Lower lobe of right lung (tissue), 2 donors: Measurements from ENCODE around the gene CCDC18. TPM values are rescaled to one million over a fixed set of nuclear protein-coding genes. Genes with fewer than 3 reads are reported as not detected.

Experiments
- ATAC-seq, 2 donors: fragments of 200-7000 bp; cut with Tn5 transposase; one replicate each; pipeline ENCODE4 v1.9.1; 2020 to 2022; ENCODE audit warnings: mild to moderate bottlenecking in 2 of 2, moderate library complexity in 2 of 2
- DNase-seq: peaks from one replicate; pipeline ENCODE4 v3.0.0-alpha.2; 2020
- H3K27ac ChIP-seq: fragments of 200-600 bp; one replicate; pipeline ENCODE4 v1.8.0; 2022
- H3K27me3 ChIP-seq: fragments of 200-600 bp; one replicate; pipeline ENCODE4 v1.8.0; 2022; ENCODE audit warnings: low read depth
- H3K36me3 ChIP-seq: fragments of 200-600 bp; one replicate; pipeline ENCODE4 v1.8.0; 2022; ENCODE audit warnings: mild to moderate bottlenecking
- H3K4me1 ChIP-seq: fragments of 200-600 bp; one replicate; pipeline ENCODE4 v1.8.0; 2022
- H3K4me3 ChIP-seq: fragments of 200-600 bp; one replicate; pipeline ENCODE4 v1.8.0; 2022; ENCODE audit warnings: mild to moderate bottlenecking
- H3K9me3 ChIP-seq: fragments of 200-600 bp; one replicate; pipeline ENCODE4 v1.8.0; 2022
- intact Hi-C: fragments of 100-400 bp; cut with DNase I; formaldehyde crosslinking; loops from one replicate; pipeline ENCODE4 v1.11.0; 2022
- total RNA-seq: library from RNA; stranded (reverse); fragmentation: NEBNext Ultra II Directional; extraction: Animal tissue kit (Norgen Biotek cat#: 25700); gene quantifications from one replicate; pipeline ENCODE4 v1.2.1, GENCODE V29; 2021
- TF ChIP-seq, protein P1 (sequence below): fragments of 200-600 bp; IDR thresholded peaks from one replicate; pipeline ENCODE4 v1.8.0; 2022; ENCODE audit warnings: antibody characterized with exemption, mild to moderate bottlenecking
- donor health status: DM: no; HTN: yes; CAD: no; lungs with severe emphysema.

Gene CCDC18
- total RNA-seq, 1 donor from 2014 or later = 6.7 TPM

DNA sequence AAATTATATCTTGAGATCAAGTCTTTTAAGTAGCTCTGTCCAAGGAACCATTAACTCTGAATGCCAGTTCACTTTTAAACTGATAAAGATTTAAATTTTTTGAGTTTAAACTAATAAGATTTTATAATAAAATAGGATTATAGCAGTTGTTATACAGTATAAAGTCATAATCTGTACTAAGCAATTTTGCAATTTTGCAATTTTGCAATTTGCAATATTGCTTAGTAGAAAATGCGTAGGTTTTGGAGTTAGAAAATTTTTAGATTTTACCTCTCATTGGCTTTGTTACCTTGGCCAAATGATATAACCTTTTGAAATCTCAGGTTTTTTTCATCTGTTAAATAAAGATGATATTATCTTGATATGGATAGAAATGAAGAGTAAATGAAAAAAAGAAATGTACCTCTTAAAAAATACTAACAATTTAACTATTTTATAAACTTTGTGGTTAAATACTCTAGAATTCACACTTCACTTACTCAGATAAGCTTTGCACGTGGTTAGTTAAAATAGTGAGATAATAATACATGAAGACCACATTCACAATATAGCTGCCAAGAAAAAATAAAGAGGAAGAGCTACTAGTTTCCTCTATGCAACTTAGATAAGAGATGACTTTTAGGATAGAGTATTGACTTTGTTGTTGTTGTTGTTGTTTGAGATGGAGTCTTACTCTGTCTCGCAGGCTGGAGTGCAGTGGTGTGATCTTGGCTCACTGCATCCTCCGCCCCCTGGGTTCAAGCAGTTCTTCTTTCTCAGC, 13.9 kb downstream of the CCDC18 start:
- H3K27me3 ChIP-seq = no peaks in the 10 kb centered on the region
- no peaks in the 10 kb centered on the region for H3K36me3 ChIP-seq
- TF ChIP-seq, protein P1, sequence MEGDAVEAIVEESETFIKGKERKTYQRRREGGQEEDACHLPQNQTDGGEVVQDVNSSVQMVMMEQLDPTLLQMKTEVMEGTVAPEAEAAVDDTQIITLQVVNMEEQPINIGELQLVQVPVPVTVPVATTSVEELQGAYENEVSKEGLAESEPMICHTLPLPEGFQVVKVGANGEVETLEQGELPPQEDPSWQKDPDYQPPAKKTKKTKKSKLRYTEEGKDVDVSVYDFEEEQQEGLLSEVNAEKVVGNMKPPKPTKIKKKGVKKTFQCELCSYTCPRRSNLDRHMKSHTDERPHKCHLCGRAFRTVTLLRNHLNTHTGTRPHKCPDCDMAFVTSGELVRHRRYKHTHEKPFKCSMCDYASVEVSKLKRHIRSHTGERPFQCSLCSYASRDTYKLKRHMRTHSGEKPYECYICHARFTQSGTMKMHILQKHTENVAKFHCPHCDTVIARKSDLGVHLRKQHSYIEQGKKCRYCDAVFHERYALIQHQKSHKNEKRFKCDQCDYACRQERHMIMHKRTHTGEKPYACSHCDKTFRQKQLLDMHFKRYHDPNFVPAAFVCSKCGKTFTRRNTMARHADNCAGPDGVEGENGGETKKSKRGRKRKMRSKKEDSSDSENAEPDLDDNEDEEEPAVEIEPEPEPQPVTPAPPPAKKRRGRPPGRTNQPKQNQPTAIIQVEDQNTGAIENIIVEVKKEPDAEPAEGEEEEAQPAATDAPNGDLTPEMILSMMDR = no peak
- H3K9me3 ChIP-seq = no peaks in the 10 kb centered on the region
- no peak overlapping the region for H3K4me3 ChIP-seq
- no peak for ATAC-seq
- H3K4me1 ChIP-seq = no peaks in the 10 kb centered on the region
- intact Hi-C loops = no loop called here
- DNase-seq = no peak
- H3K27ac ChIP-seq = no peak overlapping the region

DNA sequence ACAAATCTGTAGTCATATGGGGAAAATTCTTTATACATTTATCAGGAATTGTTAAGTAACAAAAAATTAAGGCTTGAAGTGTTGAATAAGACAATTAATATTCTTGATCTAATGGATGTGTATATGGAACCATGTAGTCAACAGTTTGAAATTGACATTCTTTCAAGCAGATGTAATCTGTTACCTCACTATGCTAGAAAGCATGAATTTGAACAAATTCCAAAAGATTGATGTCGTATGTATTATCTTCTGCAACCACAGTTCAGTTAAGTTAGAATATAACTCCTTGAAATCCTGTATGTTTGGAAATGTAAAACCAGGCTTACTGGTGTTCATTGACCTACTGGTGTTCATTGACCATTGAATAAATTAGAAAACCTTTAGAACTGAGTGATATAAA, 16.1 kb downstream of the CCDC18 start:
- intact Hi-C loops = no loop called here
- no peaks in the 10 kb centered on the region for H3K27me3 ChIP-seq
- H3K9me3 ChIP-seq = no peaks in the 10 kb centered on the region
- TF ChIP-seq, protein P1 = no peak
- no peak overlapping the region for H3K4me3 ChIP-seq
- H3K36me3 ChIP-seq = no peaks in the 10 kb centered on the region
- no peak for ATAC-seq
- no peaks in the 10 kb centered on the region for H3K4me1 ChIP-seq
- H3K27ac ChIP-seq = no peak overlapping the region
- DNase-seq = no peak

DNA sequence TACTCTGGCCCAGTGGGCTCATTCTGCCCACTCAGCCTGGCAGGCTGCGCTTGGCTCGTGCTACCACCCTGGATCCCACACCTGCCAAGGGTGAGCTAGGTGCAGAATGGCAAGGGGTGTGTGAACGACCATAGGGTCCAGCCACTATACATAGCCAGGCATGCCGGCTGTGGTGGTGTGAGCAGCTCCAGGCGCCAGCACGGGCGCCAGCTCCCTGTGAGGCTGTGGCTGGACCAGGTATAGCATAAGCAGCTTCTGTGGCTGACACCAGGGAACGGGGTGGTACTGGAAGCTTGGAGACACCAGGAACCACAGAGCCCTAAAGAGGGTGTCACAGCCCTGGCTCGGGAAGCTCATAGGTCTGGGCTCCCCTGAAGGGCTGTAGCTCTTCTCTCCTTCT, 18.6 kb downstream of the CCDC18 start:
- Histone ChIP-seq H3K27me3 (no peaks in the 10 kb centered on the region), H3K9me3 (no peaks in the 10 kb centered on the region), H3K36me3 (no peaks in the 10 kb centered on the region), H3K4me3 (no peak overlapping the region), H3K4me1 (no peaks in the 10 kb centered on the region), H3K27ac (no peak overlapping the region)
- TF ChIP-seq, protein P1 = no peak
- no peak for ATAC-seq
- intact Hi-C loops = no loop called here
- no peak for DNase-seq

DNA sequence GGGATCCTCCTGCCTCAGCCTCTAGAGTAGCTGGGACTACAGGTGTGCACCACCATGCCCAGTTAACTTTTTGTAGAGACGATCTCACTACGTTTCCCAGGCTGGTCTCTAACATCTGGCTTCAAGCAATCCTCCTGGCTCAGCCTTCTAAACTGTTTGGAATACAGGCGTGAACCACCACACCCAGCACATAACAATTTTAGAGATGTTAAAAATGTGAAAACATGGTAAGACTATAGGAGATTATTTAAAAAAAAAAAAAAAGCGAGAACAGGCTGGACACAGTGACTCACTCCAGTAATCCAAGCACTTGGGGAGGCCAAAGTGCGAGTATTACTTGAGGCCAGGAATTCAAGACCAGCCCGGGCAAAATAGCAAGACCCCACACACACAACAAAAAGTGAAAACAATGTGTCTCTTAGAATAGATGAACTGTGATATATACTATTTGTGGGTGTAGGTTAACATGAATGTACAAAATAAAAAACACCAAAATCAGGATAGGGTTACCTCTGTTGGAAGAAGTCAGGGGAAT, 19.6 kb downstream of the CCDC18 start:
- intact Hi-C loops = no loop called here
- ATAC-seq (no peak), DNase-seq (no peak)
- Histone ChIP-seq H3K9me3 (no peaks in the 10 kb centered on the region), H3K4me1 (no peaks in the 10 kb centered on the region), H3K27me3 (no peaks in the 10 kb centered on the region), H3K27ac (no peak overlapping the region), H3K36me3 (no peaks in the 10 kb centered on the region), H3K4me3 (no peak overlapping the region)
- TF ChIP-seq, protein P1 = no peak

DNA sequence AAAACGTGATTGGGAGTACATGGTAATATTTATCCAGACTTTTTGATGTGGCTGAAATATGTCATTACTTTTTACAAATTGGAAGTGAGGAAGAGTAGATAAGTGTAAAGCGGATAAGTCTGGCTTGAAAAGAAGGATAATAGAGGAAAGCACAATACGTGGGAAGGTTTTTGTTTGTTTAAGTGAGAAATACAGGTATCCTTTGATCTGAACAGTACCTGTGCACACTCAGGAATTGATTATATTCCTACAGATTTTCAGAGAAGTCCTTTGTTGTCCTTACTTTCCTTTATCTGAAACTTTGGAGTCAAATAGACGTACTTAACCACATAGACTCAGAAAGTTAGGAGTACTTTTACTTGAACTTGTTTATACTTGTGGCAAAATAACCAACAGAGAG, 20.2 kb downstream of the CCDC18 start:
- ATAC-seq (no peak), DNase-seq (no peak)
- intact Hi-C loops = no loop called here
- TF ChIP-seq, protein P1 = no peak
- no peaks in the 10 kb centered on the region for H3K36me3 ChIP-seq
- H3K27ac ChIP-seq = no peak overlapping the region
- H3K27me3 ChIP-seq = no peaks in the 10 kb centered on the region
- no peaks in the 10 kb centered on the region for H3K9me3 ChIP-seq
- no peak overlapping the region for H3K4me3 ChIP-seq
- H3K4me1 ChIP-seq = no peaks in the 10 kb centered on the region
